H1 (cell line): ENCODE results near the gene C11orf71. TPM values are rescaled to one million over a fixed set of nuclear protein-coding genes. Genes with fewer than 3 reads are reported as not detected.

Experiments
- RAD21 ChIP-seq, 2 experiments: IDR thresholded peaks in 1 of 2; conservative IDR thresholded peaks in 1 of 2; 2 replicates each; pipeline ENCODE4 v1.6.1; 2011; ENCODE audit warnings: low read depth in 2 of 2, low read length in 2 of 2, improper control_type of control experiment in 1 of 2, inconsistent platforms in 1 of 2, mild to moderate bottlenecking in 1 of 2, moderate library complexity in 1 of 2
- SP2 ChIP-seq: IDR thresholded peaks from 2 replicates; pipeline ENCODE4 v1.6.1; 2012; ENCODE audit warnings: mild to moderate bottlenecking, low read length, inconsistent platforms
- polyA plus RNA-seq, 7 experiments: library from polyadenylated mRNA; depleted of rRNA in 3 of 7; stranded (reverse) in 5 of 7; unstranded in 2 of 7; fragments of >200 nt in 5 of 7; fragments of 200-250 nt in 2 of 7; gene quantifications; 1 replicate in 5 of 7; 2 replicates in 1 of 7; 4 replicates in 1 of 7; pipeline versions ENCODE4 v1.2.1 to v1.2.3, GENCODE V29; 2011 to 2013; ENCODE audit warnings: missing spikeins in 2 of 7, mixed read lengths in 2 of 7
- total RNA-seq: library from RNA; stranded (reverse); fragmentation: NEBNext Ultra II Directional; extraction: Animal tissue kit (Norgen Biotek cat#: 25700); gene quantifications from 2 replicates; pipeline ENCODE4 v1.2.1, GENCODE V29; 2021

Gene C11orf71
- total and polyA plus RNA-seq, 2 of the 8 experiments (the other 6 are each of a cell fraction or from before 2014, with no cell fraction given) = 5.4 to 8.7 TPM

- TF ChIP-seq RAD21 (IDR thresholded peaks at IDR 0.05 in 1 of 2, conservative IDR thresholded peaks at IDR 0.05 in 1 of 2; ENCODE audit: low read depth in 2 of 2, low read length in 2 of 2) (peak in 1 of 2 experiments; percentile 5; a peak in 1 of 4 replicates), SP2 (no peak)
Measured at GRCh38 chr11:114400216-114400914, at the start of gene C11orf71, which contains the start of gene RBM7 (continued).
